H1 (cell line): ENCODE measurements around the gene HDAC8. TPM values are rescaled to one million over a fixed set of nuclear protein-coding genes. Genes with fewer than 3 reads are reported as not detected.

Experiments
- CTCF ChIA-PET: fragments of 300-600 bp; sonication (Branson Sonifier 250); formaldehyde crosslinking; loops from one replicate; lab custom pipeline; 2021; ENCODE audit not compliant: partially characterized antibody; lab: Charles Lee
- POLR2A ChIA-PET: fragments of 300-600 bp; sonication (Branson Sonifier 250); formaldehyde crosslinking; loops from one replicate; lab custom pipeline; 2021; ENCODE audit warnings: inconsistent platforms; ENCODE audit not compliant: partially characterized antibody; lab: Charles Lee
- DNase-seq, 2 experiments: peaks; one replicate each; pipeline versions ENCODE4 v3.0.0 to v3.0.0-alpha.2; 2010 to 2022; ENCODE audit warnings: low spot score in 2 of 2, low read depth in 1 of 2, mixed read lengths in 1 of 2
- FAIRE-seq: peaks from 2 replicates; lab custom pipeline; 2011; peaks lifted over from hg19 to GRCh38; lab: Jason Lieb, UNC
- H2AFZ ChIP-seq: 2 replicates; pipeline ENCODE4 v1.8.1; 2012; ENCODE audit warnings: low read length, inconsistent platforms
- H2AK5ac ChIP-seq: 2 replicates; pipeline ENCODE4 v1.6.1; 2013; ENCODE audit warnings: low read depth, low read length
- H2BK120ac ChIP-seq: replicated peaks from 2 replicates; pipeline ENCODE3; 2013; ENCODE audit warnings: low read depth, low read length, inconsistent platforms
- H2BK12ac ChIP-seq: 2 replicates; pipeline ENCODE4 v1.6.1; 2013; ENCODE audit warnings: low read depth, low read length
- H2BK15ac ChIP-seq: 2 replicates; pipeline ENCODE4 v1.6.1; 2013; ENCODE audit warnings: low read length
- H2BK20ac ChIP-seq: 2 replicates; pipeline ENCODE4 v1.6.1; 2013; ENCODE audit warnings: low read length
- H2BK5ac ChIP-seq: 2 replicates; pipeline ENCODE4 v1.6.1; 2013; ENCODE audit warnings: low read depth, low read length
- H3K14ac ChIP-seq: 2 replicates; pipeline ENCODE4 v1.6.1; 2013; ENCODE audit warnings: inconsistent platforms; ENCODE audit not compliant: insufficient read length
- H3K18ac ChIP-seq: 2 replicates; pipeline ENCODE4 v1.6.1; 2013; ENCODE audit warnings: low read length; ENCODE audit errors: extremely low read depth
- H3K23ac ChIP-seq: 2 replicates; pipeline ENCODE4 v1.6.1; 2013; ENCODE audit warnings: inconsistent platforms; ENCODE audit not compliant: insufficient read length
- H3K23me2 ChIP-seq: 2 replicates; pipeline ENCODE4 v1.6.1; 2013; ENCODE audit warnings: low read depth, low read length
- H3K27ac ChIP-seq: 2 replicates; pipeline ENCODE4 v1.6.1; 2011; ENCODE audit warnings: low read depth, low read length, inconsistent platforms
- H3K27me3 ChIP-seq, 4 experiments: replicated peaks in 1 of 4; 1 replicate in 1 of 4; 2 replicates in 3 of 4; pipeline versions ENCODE4 v1.6.1 to v1.8.1; 2011 to 2013; ENCODE audit warnings: low read length in 3 of 4, mild to moderate bottlenecking in 3 of 4, inconsistent platforms in 2 of 4, mixed read lengths in 2 of 4, moderate library complexity in 1 of 4; ENCODE audit not compliant: control insufficient read depth in 3 of 4, insufficient read depth in 3 of 4; ENCODE audit errors: extremely low read depth in 1 of 4
- H3K36me3 ChIP-seq, 4 experiments: 2 replicates each; pipeline versions ENCODE4 v1.6.1 to v1.8.1; 2011 to 2013; ENCODE audit warnings: mild to moderate bottlenecking in 4 of 4, low read length in 3 of 4, moderate library complexity in 2 of 4, control low read depth in 1 of 4, inconsistent platforms in 1 of 4; ENCODE audit not compliant: insufficient read depth in 4 of 4, control insufficient read depth in 2 of 4
- H3K4ac ChIP-seq: replicated peaks from 2 replicates; pipeline ENCODE3; 2013; ENCODE audit warnings: low read length, low read depth, mixed read lengths, inconsistent platforms; ENCODE audit not compliant: insufficient read length
- H3K4me1 ChIP-seq, 4 experiments: replicated peaks in 1 of 4; 1 replicate in 1 of 4; 2 replicates in 3 of 4; pipeline versions ENCODE4 v1.6.1 to v1.8.1; 2011 to 2013; ENCODE audit warnings: low read length in 3 of 4, inconsistent platforms in 2 of 4, mixed read lengths in 1 of 4; ENCODE audit not compliant: insufficient read depth in 4 of 4, control insufficient read depth in 3 of 4
- H3K4me2 ChIP-seq, 2 experiments: 2 replicates each; pipeline versions ENCODE4 v1.6.1 to v1.8.1; 2011 to 2013; ENCODE audit warnings: low read depth in 2 of 2, low read length in 2 of 2, control low read depth in 1 of 2, inconsistent platforms in 1 of 2, mild to moderate bottlenecking in 1 of 2; ENCODE audit not compliant: insufficient read depth in 1 of 2
- H3K4me3 ChIP-seq, 4 experiments: fragments of 200-600, 300-600 bp in 1 of 4; sonication (generic), shearing (Covaris generic), sonication (Bioruptor Twin) in 1 of 4; 2 replicates each; pipeline versions ENCODE4 v1.5.1 to v1.8.1; 2011 to 2016; ENCODE audit warnings: low read length in 4 of 4, low read depth in 3 of 4, control low read depth in 2 of 4, inconsistent platforms in 2 of 4, mild to moderate bottlenecking in 2 of 4, mixed read lengths in 1 of 4, moderate library complexity in 1 of 4; ENCODE audit not compliant: insufficient read depth in 2 of 4; ENCODE audit errors: extremely low read depth in 1 of 4
- H3K56ac ChIP-seq: replicated peaks from 2 replicates; pipeline ENCODE3; 2013; ENCODE audit warnings: low read depth, mild to moderate bottlenecking, mixed read lengths, low read length, inconsistent platforms; ENCODE audit not compliant: insufficient read length
- H3K79me1 ChIP-seq: 2 replicates; pipeline ENCODE4 v1.6.1; 2013; ENCODE audit warnings: low read depth, low read length, control low read depth
- H3K79me2 ChIP-seq, 2 experiments: 2 replicates each; pipeline versions ENCODE4 v1.6.1 to v1.8.1; 2012 to 2013; ENCODE audit warnings: low read length in 2 of 2, mild to moderate bottlenecking in 2 of 2, inconsistent platforms in 1 of 2; ENCODE audit not compliant: insufficient read depth in 2 of 2, control insufficient read depth in 1 of 2
- H3K9ac ChIP-seq, 4 experiments: replicated peaks in 1 of 4; 1 replicate in 1 of 4; 2 replicates in 3 of 4; pipeline versions ENCODE4 v1.6.1 to v1.8.1; 2011 to 2013; ENCODE audit warnings: low read depth in 3 of 4, low read length in 3 of 4, control low read depth in 2 of 4, mild to moderate bottlenecking in 2 of 4, moderate library complexity in 2 of 4, inconsistent platforms in 1 of 4; ENCODE audit errors: extremely low read depth in 1 of 4
- H3K9me3 ChIP-seq, 2 experiments: 2 replicates each; pipeline versions ENCODE4 v1.6.1 to v1.8.1; 2012 to 2013; ENCODE audit warnings: mild to moderate bottlenecking in 2 of 2, moderate library complexity in 2 of 2, control low read depth in 1 of 2, inconsistent platforms in 1 of 2, low read depth in 1 of 2, low read length in 1 of 2, mixed read lengths in 1 of 2; ENCODE audit not compliant: insufficient read depth in 2 of 2
- H4K20me1 ChIP-seq, 2 experiments: replicated peaks in 1 of 2; 2 replicates each; pipeline versions ENCODE3 to v1.8.1; 2011 to 2013; ENCODE audit warnings: inconsistent platforms in 2 of 2, low read length in 2 of 2, mild to moderate bottlenecking in 1 of 2; ENCODE audit not compliant: insufficient read depth in 2 of 2, control insufficient read depth in 1 of 2
- H4K5ac ChIP-seq: 2 replicates; pipeline ENCODE4 v1.6.1; 2013; ENCODE audit warnings: low read length, low read depth, mixed read lengths, inconsistent platforms; ENCODE audit not compliant: insufficient read length
- H4K8ac ChIP-seq: 2 replicates; pipeline ENCODE4 v1.8.0; 2013; ENCODE audit warnings: mild to moderate bottlenecking, moderate library complexity, low read length, inconsistent platforms; ENCODE audit not compliant: insufficient read depth; ENCODE audit errors: extremely low read depth
- H4K91ac ChIP-seq: replicated peaks from 2 replicates; pipeline ENCODE3; 2013; ENCODE audit warnings: low read length, mixed read lengths, inconsistent platforms; ENCODE audit not compliant: insufficient read length
- EZH2 ChIP-seq: fragments of 200-600 bp; sonication (generic); IDR thresholded peaks from 2 replicates; pipeline ENCODE4 v1.7.1; 2012; ENCODE audit warnings: low read depth, mild to moderate bottlenecking, moderate library complexity, low read length, inconsistent platforms; ENCODE audit not compliant: severe bottlenecking
- KDM1A ChIP-seq: fragments of 200-600, 300-600 bp; sonication (generic); IDR thresholded peaks from 2 replicates; pipeline ENCODE4 v1.7.1; 2016; ENCODE audit warnings: mild to moderate bottlenecking, low read length, borderline replicate concordance
- SUZ12 ChIP-seq: fragments of 200-600 bp; sonication (generic); IDR thresholded peaks from 2 replicates; pipeline ENCODE4 v1.6.1; 2012; ENCODE audit warnings: mild to moderate bottlenecking, inconsistent platforms, low read length, moderate library complexity, mixed read lengths
- TAF1 ChIP-seq: IDR thresholded peaks from 2 replicates; pipeline ENCODE4 v1.6.1; 2011; ENCODE audit warnings: mild to moderate bottlenecking, low read depth, low read length
- WGBS, 2 experiments: shearing (Covaris generic) in 1 of 2; methylation state at CpG; one replicate each; pipeline versions ENCODE4 v1.1.6 to v1.1.7; 2013 to 2015; ENCODE audit warnings: low lambda C conversion rate in 2 of 2, mixed read lengths in 2 of 2, inconsistent platforms in 1 of 2, low coverage in 1 of 2, missing lambda C conversion rate in 1 of 2; ENCODE audit not compliant: insufficient replicate concordance in 2 of 2, insufficient coverage in 1 of 2, insufficient read length in 1 of 2; ENCODE audit errors: extremely low coverage in 1 of 2, missing lambda C conversion rate in 1 of 2; 5-methylcytosine and 5-hydroxymethylcytosine counted together
- polyA plus RNA-seq, 7 experiments: library from polyadenylated mRNA; depleted of rRNA in 3 of 7; stranded (reverse) in 5 of 7; unstranded in 2 of 7; fragments of >200 nt in 5 of 7; fragments of 200-250 nt in 2 of 7; gene quantifications; 1 replicate in 5 of 7; 2 replicates in 1 of 7; 4 replicates in 1 of 7; pipeline versions ENCODE4 v1.2.1 to v1.2.3, GENCODE V29; 2011 to 2013; ENCODE audit warnings: missing spikeins in 2 of 7, mixed read lengths in 2 of 7
- total RNA-seq: library from RNA; stranded (reverse); fragmentation: NEBNext Ultra II Directional; extraction: Animal tissue kit (Norgen Biotek cat#: 25700); gene quantifications from 2 replicates; pipeline ENCODE4 v1.2.1, GENCODE V29; 2021

Gene HDAC8
- total and polyA plus RNA-seq, 2 of the 8 experiments (the other 6 are each of a cell fraction or from before 2014, with no cell fraction given) = 9.7 to 20.3 TPM

DNA sequence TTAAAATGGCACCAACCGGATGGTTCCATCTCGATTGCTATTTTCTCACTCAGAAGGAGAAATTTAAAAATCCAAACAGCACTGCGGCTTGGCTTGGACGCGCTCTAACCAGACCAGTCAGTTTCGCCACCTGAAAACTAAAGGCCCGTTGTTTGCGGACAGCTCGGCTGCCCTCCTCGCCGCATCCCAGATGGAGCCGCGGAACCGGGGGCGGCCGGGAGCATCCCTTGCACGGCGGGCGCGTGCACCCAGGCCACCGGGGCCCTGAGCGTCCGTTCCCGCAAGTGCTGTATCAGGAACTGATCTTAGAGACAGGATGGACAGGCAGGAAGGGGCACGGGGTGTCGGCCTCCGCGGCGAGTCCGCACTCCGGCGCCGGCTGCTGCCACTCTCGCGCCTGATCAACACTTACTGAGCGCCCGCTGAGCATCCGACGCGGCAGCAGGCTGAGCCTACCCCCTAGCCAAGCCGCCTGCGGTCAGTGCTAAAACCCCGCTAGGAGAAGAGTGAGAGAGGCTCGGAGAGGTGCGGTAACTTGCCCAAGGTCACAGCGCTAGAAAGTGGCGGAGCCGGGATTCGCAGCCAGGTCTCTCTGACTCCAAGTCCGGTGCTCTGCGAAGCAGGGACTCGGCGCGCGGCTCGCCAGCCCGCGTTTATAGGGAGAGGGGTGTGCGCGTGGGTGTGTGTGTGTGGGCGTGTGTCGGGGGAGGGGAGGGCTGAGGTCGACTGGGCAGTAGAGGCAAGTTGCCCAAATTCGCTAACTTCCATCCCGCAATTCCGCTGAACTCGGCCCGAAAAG is 267.2 kb downstream of the HDAC8 start, which contains the start of gene CITED1:
Gene CITED1 (minus strand): TSS at position 629 of the 799 bp plus-strand sequence. CDS start 3,045 bp downstream, outside the sequence.
- no peak within 1 kb of the TSS for H3K9ac ChIP-seq
- no peak for FAIRE-seq
- CTCF ChIA-PET = no interaction called here

More for the DNA sequence above, 267.2 kb downstream of the HDAC8 start, which contains the start of gene CITED1:
- WGBS, 2 experiments = 2% methylated on average over 25 of the region's 68 CpGs; no CpG with 5 or more reads in 1 of the 2 experiments
- Histone ChIP-seq H3K79me2 (no peaks in the 10 kb centered on the region), H2BK20ac (no peak within 1 kb of the TSS), H2BK5ac (no peak within 1 kb of the TSS), H4K5ac (no peak within 1 kb of the TSS), H2BK15ac (no peak within 1 kb of the TSS), H2AK5ac (no peak within 1 kb of the TSS), H3K9me3 (no peaks in the 10 kb centered on the region), H3K4me1 (peaks cover 0 to 6% (median 0%) of the 10 kb centered on the region in 4 experiments; a peak in 2 of 7 replicates), H3K27me3 (peaks cover 40 to 77% (median 69%) of the 10 kb centered on the region in 4 experiments), H2BK120ac (no peak within 1 kb of the TSS), H3K14ac (no peak within 1 kb of the TSS), H2BK12ac (no peak within 1 kb of the TSS), H4K8ac (no peak within 1 kb of the TSS; the same call in 1 of the 2 replicates), H3K4me2 (peak within 1 kb of the TSS; percentile 82 to 85), H4K20me1 (peaks cover 0 to 2% of the 10 kb centered on the region in 2 experiments), H3K79me1 (no peaks in the 10 kb centered on the region), H3K4ac (no peak within 1 kb of the TSS), H4K91ac (no peak within 1 kb of the TSS), H3K56ac (no peak within 1 kb of the TSS), H3K23me2 (peaks cover 16% of the 10 kb centered on the region), H2AFZ (peak within 1 kb of the TSS; percentile 70; the same call in 1 of the 2 replicates), H3K23ac (no peak within 1 kb of the TSS), H3K27ac (no peak within 1 kb of the TSS), H3K18ac (no peak within 1 kb of the TSS), H3K4me3 (peak within 1 kb of the TSS; percentile 48 to 61 (median 52)), H3K36me3 (peaks cover 0 to 2% (median 0%) of the 10 kb centered on the region in 4 experiments; a peak in 1 of 8 replicates)
- TF ChIP-seq EZH2 = peak; percentile 89
- TF ChIP-seq KDM1A = peak; percentile 33; the same call in 1 of the 2 replicates
- peak; percentile 86 for TF ChIP-seq SUZ12
- TF ChIP-seq TAF1 = no peak
- POLR2A ChIA-PET = interaction anchor here (0.8 to 1.0 kb wide), 3 partner anchors 11 to 42 kb away, joined by 3 to 4 read pairs (median 3); no protein-coding TSS in a partner anchor
- DNase-seq = no peak
